HL-60 (cell line): ENCODE data around the gene MEOX1.

Source experiments
- CTCF ChIP-seq: IDR thresholded peaks from one replicate; pipeline ENCODE4 v1.5.1; 2011; ENCODE audit warnings: low read length, control low read depth, inconsistent platforms; ENCODE audit not compliant: insufficient read depth
- GABPA ChIP-seq: IDR thresholded peaks from 2 replicates; pipeline ENCODE4 v1.6.1; 2012; ENCODE audit warnings: low read depth
- POLR2AphosphoS5 ChIP-seq: IDR thresholded peaks from 2 replicates; pipeline ENCODE4 v1.6.1; 2012; ENCODE audit warnings: low read depth
- SPI1 ChIP-seq: IDR thresholded peaks from 2 replicates; pipeline ENCODE4 v1.6.1; 2012; ENCODE audit warnings: low read depth, mild to moderate bottlenecking, borderline replicate concordance

DNA sequence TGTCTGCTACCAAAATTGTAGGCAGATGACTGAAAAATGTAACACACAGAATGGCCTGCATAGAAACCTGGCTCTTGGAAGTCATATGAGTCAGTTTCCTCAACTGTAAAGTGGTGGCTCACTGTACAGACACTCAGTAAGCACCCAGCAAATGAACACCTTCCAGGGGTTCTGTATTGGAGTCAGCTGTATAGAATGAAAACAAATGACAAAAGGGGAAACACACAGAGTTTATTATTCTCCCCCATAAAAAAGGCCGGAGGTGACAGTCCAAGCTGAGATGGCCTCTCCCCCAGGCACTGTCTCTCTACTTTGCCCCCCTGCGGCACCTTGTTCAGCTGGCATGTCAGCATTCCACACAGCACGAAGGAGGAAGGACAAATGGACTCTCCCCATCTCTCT, 6.2 kb upstream of the MEOX1 start:
- TF ChIP-seq POLR2AphosphoS5 (no peak), CTCF (no peak), SPI1 (no peak), GABPA (no peak)
